Hepatocyte (in vitro differentiated cells): ENCODE data around the gene TSHZ3.

Experiments used
- EZH2 ChIP-seq: fragments of 200-600 bp; sonication (generic); IDR thresholded peaks from 2 replicates; pipeline ENCODE4 v1.6.1; 2016; ENCODE audit warnings: antibody characterized with exemption, mild to moderate bottlenecking, borderline replicate concordance
- EZH2phosphoT487 ChIP-seq: fragments of 200-600 bp; sonication (generic); IDR thresholded peaks from one replicate; pipeline ENCODE4 v1.6.1; 2018; ENCODE audit warnings: antibody characterized with exemption, mild to moderate bottlenecking, low read depth, moderate library complexity; ENCODE audit not compliant: unreplicated experiment, severe bottlenecking
- TF ChIP-seq, protein P1 (sequence below): fragments of 200-600 bp; sonication (generic); IDR thresholded peaks from 2 replicates; pipeline ENCODE4 v1.5.1; 2016; ENCODE audit warnings: antibody characterized with exemption, mild to moderate bottlenecking; ENCODE audit not compliant: poor library complexity

DNA sequence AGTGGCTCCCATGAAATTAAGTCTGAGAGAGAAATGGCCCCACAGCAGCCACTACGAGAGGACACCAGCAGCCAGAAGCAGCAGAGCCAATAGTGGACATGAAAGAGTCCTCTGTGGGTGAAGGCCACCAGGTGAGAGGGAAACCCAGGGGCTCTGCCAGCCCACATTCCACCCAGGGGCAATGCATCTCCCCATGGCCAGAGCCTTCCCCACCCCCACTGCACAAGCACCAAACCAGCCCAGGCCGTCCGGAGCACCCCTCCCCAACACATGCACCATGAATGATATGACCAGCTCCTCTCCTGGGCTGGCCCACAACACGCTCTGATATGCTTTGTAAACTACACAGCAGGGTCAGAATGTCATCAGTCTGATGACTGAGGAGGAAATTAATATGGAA is 66.9 kb downstream of the TSHZ3 start:
- TF ChIP-seq, protein P1, sequence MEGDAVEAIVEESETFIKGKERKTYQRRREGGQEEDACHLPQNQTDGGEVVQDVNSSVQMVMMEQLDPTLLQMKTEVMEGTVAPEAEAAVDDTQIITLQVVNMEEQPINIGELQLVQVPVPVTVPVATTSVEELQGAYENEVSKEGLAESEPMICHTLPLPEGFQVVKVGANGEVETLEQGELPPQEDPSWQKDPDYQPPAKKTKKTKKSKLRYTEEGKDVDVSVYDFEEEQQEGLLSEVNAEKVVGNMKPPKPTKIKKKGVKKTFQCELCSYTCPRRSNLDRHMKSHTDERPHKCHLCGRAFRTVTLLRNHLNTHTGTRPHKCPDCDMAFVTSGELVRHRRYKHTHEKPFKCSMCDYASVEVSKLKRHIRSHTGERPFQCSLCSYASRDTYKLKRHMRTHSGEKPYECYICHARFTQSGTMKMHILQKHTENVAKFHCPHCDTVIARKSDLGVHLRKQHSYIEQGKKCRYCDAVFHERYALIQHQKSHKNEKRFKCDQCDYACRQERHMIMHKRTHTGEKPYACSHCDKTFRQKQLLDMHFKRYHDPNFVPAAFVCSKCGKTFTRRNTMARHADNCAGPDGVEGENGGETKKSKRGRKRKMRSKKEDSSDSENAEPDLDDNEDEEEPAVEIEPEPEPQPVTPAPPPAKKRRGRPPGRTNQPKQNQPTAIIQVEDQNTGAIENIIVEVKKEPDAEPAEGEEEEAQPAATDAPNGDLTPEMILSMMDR: no peak
- TF ChIP-seq EZH2 (no peak), EZH2phosphoT487 (no peak)
